ENCODE measurements around the gene CORO2A.

Gene CORO2A

DNA sequence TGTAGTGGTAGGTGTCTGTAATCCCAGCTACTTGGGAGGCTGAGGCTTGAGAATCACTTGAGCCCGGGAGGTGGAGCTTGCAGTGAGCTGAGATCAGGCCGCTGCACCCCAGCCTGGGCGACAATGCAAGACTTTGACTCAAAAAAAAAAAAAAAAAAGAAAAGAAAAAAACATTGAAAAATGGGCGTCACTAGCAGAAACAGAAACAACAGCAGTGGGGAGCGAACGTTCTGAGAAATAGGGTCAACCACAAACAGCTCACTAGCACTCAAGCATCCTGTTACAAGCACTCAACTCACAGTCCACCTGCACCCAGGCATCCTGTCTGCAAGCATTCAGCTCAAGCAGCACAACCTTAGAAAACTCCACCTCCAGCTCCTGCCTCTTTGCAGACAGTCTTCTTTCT is 90.6 kb downstream of the CORO2A start:
- Histone ChIP-seq H3K27ac (ENCODE audit: insufficient read depth in 1 of 2, low read depth in 1 of 2, low read length in 2 of 2, poor library complexity in 1 of 2, severe bottlenecking in 2 of 2) (peak overlapping the region in 1 of 2 experiments; percentile 67), H3K4me1 (ENCODE audit: control extremely low read depth in 1 of 4, control insufficient read depth in 4 of 4, insufficient read depth in 4 of 4, low read length in 3 of 4) (peaks cover 20 to 67% (median 60%) of the 10 kb centered on the region in 4 experiments), H3K36me3 (ENCODE audit: control insufficient read depth in 4 of 4, insufficient read depth in 4 of 4, low read length in 3 of 4) (peaks cover 0 to 38% (median 26%) of the 10 kb centered on the region in 4 experiments), H3K9me3 (ENCODE audit: control extremely low read depth in 1 of 5, control insufficient read depth in 4 of 5, insufficient read depth in 2 of 5, low read depth in 1 of 5, low read length in 4 of 5) (no peaks in the 10 kb centered on the region), H3K4me3 (ENCODE audit: control insufficient read depth in 1 of 7, extremely low read depth in 1 of 7, insufficient read depth in 4 of 7, low read depth in 2 of 7, low read length in 6 of 7) (peak overlapping the region in 4 of 7 experiments; percentile 20 to 66 (median 48)), H3K27me3 (replicated peaks in 2 of 5; ENCODE audit: control insufficient read depth in 4 of 5, insufficient read depth in 5 of 5, low read length in 4 of 5) (no peaks in the 10 kb centered on the region)
- 0% methylated on average over 2 of the region's 6 CpGs for WGBS (ENCODE audit: insufficient coverage)
- ChIA-PET CTCF (interaction anchor here (0.7 to 1.5 kb wide), 4 partner anchors 10 to 27 kb away, joined by 3 read pairs; no protein-coding TSS in a partner anchor), POLR2A (interaction anchor here (0.7 kb wide), 1 partner anchor 130 kb away, joined by 3 read pairs; no protein-coding TSS in a partner anchor)
- peak; percentile 88 to 98 (median 97) for DNase-seq

DNA sequence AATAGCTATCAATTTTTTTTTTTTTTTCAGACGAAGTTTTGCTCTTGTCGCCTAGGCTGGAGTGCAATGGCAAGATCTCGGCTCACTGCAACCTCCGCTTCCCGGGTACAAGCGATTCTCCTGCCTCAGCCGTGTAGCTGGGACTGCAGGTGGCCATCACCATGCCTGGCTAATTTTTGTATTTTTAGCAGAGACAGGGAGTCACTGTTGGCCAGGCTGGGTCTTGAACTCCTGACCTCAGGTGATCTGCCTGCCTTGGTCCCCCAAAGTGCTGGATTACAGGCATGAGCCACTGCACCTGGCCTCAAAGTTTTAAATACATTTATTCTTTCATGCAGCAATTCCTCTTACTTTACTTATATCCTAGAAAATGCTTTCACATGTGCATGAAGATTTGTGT is 91.0 kb downstream of the CORO2A start:
- DNase-seq: no peak
- CTCF ChIA-PET: interaction anchor here (0.7 to 1.5 kb wide), 4 partner anchors 9 to 27 kb away, joined by 3 read pairs; no protein-coding TSS in a partner anchor
- Histone ChIP-seq H3K27ac (ENCODE audit: insufficient read depth in 1 of 2, low read depth in 1 of 2, low read length in 2 of 2, poor library complexity in 1 of 2, severe bottlenecking in 2 of 2) (peak overlapping the region in 1 of 2 experiments; percentile 38), H3K4me1 (ENCODE audit: control extremely low read depth in 1 of 4, control insufficient read depth in 4 of 4, insufficient read depth in 4 of 4, low read length in 3 of 4) (peaks cover 20 to 65% (median 60%) of the 10 kb centered on the region in 4 experiments), H3K27me3 (replicated peaks in 2 of 5; ENCODE audit: control insufficient read depth in 4 of 5, insufficient read depth in 5 of 5, low read length in 4 of 5) (no peaks in the 10 kb centered on the region), H3K4me3 (ENCODE audit: control insufficient read depth in 1 of 7, extremely low read depth in 1 of 7, insufficient read depth in 4 of 7, low read depth in 2 of 7, low read length in 6 of 7) (peak overlapping the region in 2 of 7 experiments; percentile 35 to 66), H3K36me3 (ENCODE audit: control insufficient read depth in 4 of 4, insufficient read depth in 4 of 4, low read length in 3 of 4) (peaks cover 0 to 40% (median 26%) of the 10 kb centered on the region in 4 experiments), H3K9me3 (ENCODE audit: control extremely low read depth in 1 of 5, control insufficient read depth in 4 of 5, insufficient read depth in 2 of 5, low read depth in 1 of 5, low read length in 4 of 5) (no peaks in the 10 kb centered on the region)
- POLR2A ChIA-PET: interaction anchor here (0.6 kb wide), 1 partner anchor 157 kb away, joined by 5 read pairs; no protein-coding TSS in a partner anchor
- 84% methylated on average over 7 of the region's 7 CpGs for whole genome bisulfite sequencing (ENCODE audit: insufficient coverage)

DNA sequence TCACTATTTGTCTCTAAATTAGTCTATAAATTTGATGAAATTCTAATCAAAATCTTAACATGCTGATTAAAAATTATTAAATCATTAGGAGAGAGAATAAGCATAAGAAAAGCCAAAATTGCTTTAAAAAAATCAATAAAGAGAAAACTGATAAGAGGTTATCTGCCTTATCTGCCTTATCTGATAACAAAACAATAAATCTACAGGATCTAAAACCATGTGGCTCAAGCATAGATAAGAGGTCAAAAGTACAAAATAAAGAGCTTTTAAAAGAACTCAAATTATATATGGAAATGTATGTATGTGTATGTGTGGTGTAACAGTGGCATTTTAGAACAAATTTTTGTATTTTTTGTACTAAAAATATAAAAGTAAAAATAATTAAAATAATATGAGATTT is 92.0 kb downstream of the CORO2A start:
- Histone ChIP-seq H3K4me3 (ENCODE audit: control insufficient read depth in 1 of 7, extremely low read depth in 1 of 7, insufficient read depth in 4 of 7, low read depth in 2 of 7, low read length in 6 of 7) (no peak overlapping the region), H3K4me1 (ENCODE audit: control extremely low read depth in 1 of 4, control insufficient read depth in 4 of 4, insufficient read depth in 4 of 4, low read length in 3 of 4) (peaks cover 20 to 61% (median 57%) of the 10 kb centered on the region in 4 experiments), H3K27ac (ENCODE audit: insufficient read depth in 1 of 2, low read depth in 1 of 2, low read length in 2 of 2, poor library complexity in 1 of 2, severe bottlenecking in 2 of 2) (peak overlapping the region in 1 of 2 experiments; percentile 42), H3K27me3 (replicated peaks in 2 of 5; ENCODE audit: control insufficient read depth in 4 of 5, insufficient read depth in 5 of 5, low read length in 4 of 5) (no peaks in the 10 kb centered on the region), H3K9me3 (ENCODE audit: control extremely low read depth in 1 of 5, control insufficient read depth in 4 of 5, insufficient read depth in 2 of 5, low read depth in 1 of 5, low read length in 4 of 5) (no peaks in the 10 kb centered on the region), H3K36me3 (ENCODE audit: control insufficient read depth in 4 of 4, insufficient read depth in 4 of 4, low read length in 3 of 4) (peaks cover 4 to 42% (median 27%) of the 10 kb centered on the region in 4 experiments)
- ChIA-PET POLR2A (no interaction called here), CTCF (interaction anchor here (0.6 to 3.4 kb wide), 3 partner anchors 9 to 18 kb away, joined by 3 to 15 read pairs (median 3); partner anchors contain the start of gene TRIM14)
- DNase-seq: no peak

GRCh38 chr9:98099898-98100297 is 92.5 kb downstream of the CORO2A start:
- ChIA-PET POLR2A (no interaction called here), CTCF (interaction anchor here (1.0 to 3.4 kb wide), 3 partner anchors 8 to 14 kb away, joined by 3 to 15 read pairs (median 10); no protein-coding TSS in a partner anchor)
- H3K4me1 ChIP-seq (ENCODE audit: control extremely low read depth in 1 of 4, control insufficient read depth in 4 of 4, insufficient read depth in 4 of 4, low read length in 3 of 4): peaks cover 20 to 55% (median 51%) of the 10 kb centered on the region in 4 experiments
- peak in 1 of 3 donors; percentile 47 for DNase-seq
- WGBS (ENCODE audit: insufficient coverage): 15% methylated on average over 4 of the region's 5 CpGs
- H3K27ac ChIP-seq (ENCODE audit: insufficient read depth in 1 of 2, low read depth in 1 of 2, low read length in 2 of 2, poor library complexity in 1 of 2, severe bottlenecking in 2 of 2): peak overlapping the region; percentile 42 to 60
- peak overlapping the region in 1 of 7 experiments; percentile 46 for H3K4me3 ChIP-seq (ENCODE audit: control insufficient read depth in 1 of 7, extremely low read depth in 1 of 7, insufficient read depth in 4 of 7, low read depth in 2 of 7, low read length in 6 of 7)
- no peaks in the 10 kb centered on the region for H3K9me3 ChIP-seq (ENCODE audit: control extremely low read depth in 1 of 5, control insufficient read depth in 4 of 5, insufficient read depth in 2 of 5, low read depth in 1 of 5, low read length in 4 of 5)
- H3K36me3 ChIP-seq (ENCODE audit: control insufficient read depth in 4 of 4, insufficient read depth in 4 of 4, low read length in 3 of 4): peaks cover 4 to 47% (median 28%) of the 10 kb centered on the region in 4 experiments
- no peaks in the 10 kb centered on the region for H3K27me3 ChIP-seq (replicated peaks in 2 of 5; ENCODE audit: control insufficient read depth in 4 of 5, insufficient read depth in 5 of 5, low read length in 4 of 5)

- Histone ChIP-seq H3K27ac (ENCODE audit: insufficient read depth in 1 of 2, low read depth in 1 of 2, low read length in 2 of 2, poor library complexity in 1 of 2, severe bottlenecking in 2 of 2) (peak overlapping the region; percentile 42 to 60), H3K4me1 (ENCODE audit: control extremely low read depth in 1 of 4, control insufficient read depth in 4 of 4, insufficient read depth in 4 of 4, low read length in 3 of 4) (peaks cover 20 to 50% (median 46%) of the 10 kb centered on the region in 4 experiments), H3K36me3 (ENCODE audit: control insufficient read depth in 4 of 4, insufficient read depth in 4 of 4, low read length in 3 of 4) (peaks cover 4 to 52% (median 34%) of the 10 kb centered on the region in 4 experiments), H3K9me3 (ENCODE audit: control extremely low read depth in 1 of 5, control insufficient read depth in 4 of 5, insufficient read depth in 2 of 5, low read depth in 1 of 5, low read length in 4 of 5) (no peaks in the 10 kb centered on the region), H3K4me3 (ENCODE audit: control insufficient read depth in 1 of 7, extremely low read depth in 1 of 7, insufficient read depth in 4 of 7, low read depth in 2 of 7, low read length in 6 of 7) (peak overlapping the region in 1 of 7 experiments; percentile 46), H3K27me3 (replicated peaks in 2 of 5; ENCODE audit: control insufficient read depth in 4 of 5, insufficient read depth in 5 of 5, low read length in 4 of 5) (no peaks in the 10 kb centered on the region)
- ChIA-PET CTCF (interaction anchor here (0.7 to 3.4 kb wide), 4 partner anchors 11 to 79 kb away, joined by 5 to 15 read pairs (median 8); no protein-coding TSS in a partner anchor), POLR2A (interaction anchor here (0.5 kb wide), 1 partner anchor 9 kb away, joined by 5 read pairs; no protein-coding TSS in a partner anchor)
- no CpG with 5 or more reads among the region's 2 CpGs for WGBS (ENCODE audit: insufficient coverage)
- peak in 1 of 3 donors; percentile 19 for DNase-seq
Observed at GRCh38 chr9:98099346-98099745, 93.1 kb downstream of the CORO2A start.

- no peaks in the 10 kb centered on the region for H3K9me3 ChIP-seq (ENCODE audit: control extremely low read depth in 1 of 5, control insufficient read depth in 4 of 5, insufficient read depth in 2 of 5, low read depth in 1 of 5, low read length in 4 of 5)
- peak in 1 of 3 donors; percentile 15 for DNase-seq
- ChIA-PET CTCF (interaction anchor here (1.2 to 3.4 kb wide), 4 partner anchors 9 to 113 kb away, joined by 3 to 15 read pairs (median 10); partner anchors contain the start of gene TRIM14), POLR2A (no interaction called here)
- no peak overlapping the region for H3K27ac ChIP-seq (ENCODE audit: insufficient read depth in 1 of 2, low read depth in 1 of 2, low read length in 2 of 2, poor library complexity in 1 of 2, severe bottlenecking in 2 of 2)
- peaks cover 4 to 63% (median 41%) of the 10 kb centered on the region in 4 experiments for H3K36me3 ChIP-seq (ENCODE audit: control insufficient read depth in 4 of 4, insufficient read depth in 4 of 4, low read length in 3 of 4)
- H3K4me3 ChIP-seq (ENCODE audit: control insufficient read depth in 1 of 7, extremely low read depth in 1 of 7, insufficient read depth in 4 of 7, low read depth in 2 of 7, low read length in 6 of 7): no peak overlapping the region
- no peaks in the 10 kb centered on the region for H3K27me3 ChIP-seq (replicated peaks in 2 of 5; ENCODE audit: control insufficient read depth in 4 of 5, insufficient read depth in 5 of 5, low read length in 4 of 5)
- WGBS (ENCODE audit: insufficient coverage): 96% methylated on average over 3 of the region's 4 CpGs
- H3K4me1 ChIP-seq (ENCODE audit: control extremely low read depth in 1 of 4, control insufficient read depth in 4 of 4, insufficient read depth in 4 of 4, low read length in 3 of 4): peaks cover 17 to 34% (median 31%) of the 10 kb centered on the region in 4 experiments
Observed at GRCh38 chr9:98097836-98098235, 94.6 kb downstream of the CORO2A start.

- Histone ChIP-seq H3K36me3 (ENCODE audit: control insufficient read depth in 4 of 4, insufficient read depth in 4 of 4, low read length in 3 of 4) (peaks cover 4 to 63% (median 46%) of the 10 kb centered on the region in 4 experiments), H3K27me3 (replicated peaks in 2 of 5; ENCODE audit: control insufficient read depth in 4 of 5, insufficient read depth in 5 of 5, low read length in 4 of 5) (no peaks in the 10 kb centered on the region), H3K4me3 (ENCODE audit: control insufficient read depth in 1 of 7, extremely low read depth in 1 of 7, insufficient read depth in 4 of 7, low read depth in 2 of 7, low read length in 6 of 7) (no peak overlapping the region), H3K4me1 (ENCODE audit: control extremely low read depth in 1 of 4, control insufficient read depth in 4 of 4, insufficient read depth in 4 of 4, low read length in 3 of 4) (peaks cover 10 to 18% (median 14%) of the 10 kb centered on the region in 4 experiments), H3K27ac (ENCODE audit: insufficient read depth in 1 of 2, low read depth in 1 of 2, low read length in 2 of 2, poor library complexity in 1 of 2, severe bottlenecking in 2 of 2) (no peak overlapping the region), H3K9me3 (ENCODE audit: control extremely low read depth in 1 of 5, control insufficient read depth in 4 of 5, insufficient read depth in 2 of 5, low read depth in 1 of 5, low read length in 4 of 5) (no peaks in the 10 kb centered on the region)
- 100% methylated on average over 4 of the region's 5 CpGs for WGBS (ENCODE audit: insufficient coverage)
- CTCF ChIA-PET: interaction anchor here (1.0 to 1.2 kb wide), 3 partner anchors 12 to 22 kb away, joined by 3 read pairs; no protein-coding TSS in a partner anchor
- POLR2A ChIA-PET: no interaction called here
- no peak for DNase-seq
Observed at GRCh38 chr9:98096091-98096490, 96.3 kb downstream of the CORO2A start.
